ENCODE measurements around the gene ADORA3. TPM values are rescaled to one million over a fixed set of nuclear protein-coding genes. Genes with fewer than 3 reads are reported as not detected.

The ADORA3 gene
- total and polyA plus RNA-seq, 12 donors, result 0.17 to 4.7 (median 1.9) TPM; not detected in 2

DNA sequence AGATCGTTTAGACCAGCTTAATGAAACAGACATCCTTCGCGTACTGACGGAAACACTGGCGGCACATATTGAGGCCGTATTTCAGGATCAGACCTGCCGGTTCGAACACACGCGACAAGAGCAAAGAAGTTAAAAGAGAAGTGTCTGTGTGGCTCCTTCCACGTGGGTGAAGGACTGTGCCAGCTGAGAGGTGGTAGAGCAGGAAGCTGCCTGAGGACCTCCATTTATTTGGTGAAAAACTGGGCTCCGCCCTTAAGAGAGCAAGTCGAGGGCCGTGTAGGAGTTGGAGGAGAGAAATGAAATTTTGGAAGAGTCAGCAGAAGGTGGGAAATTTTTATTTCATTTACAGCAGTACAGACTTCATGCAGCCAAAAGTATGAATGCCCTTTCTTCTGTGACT is 38.8 kb upstream of the ADORA3 start:
- ATAC-seq (no peak), DNase-seq (no peak)
- Histone ChIP-seq H3K36me3 (no peaks in the 10 kb centered on the region), H3K4me1 (no peaks in the 10 kb centered on the region), H3K27me3 (no peaks in the 10 kb centered on the region), H3K9me3 (no peaks in the 10 kb centered on the region), H3K27ac (no peak overlapping the region), H3K4me3 (no peak overlapping the region)
- 83 to 85% methylated on average over 14 of the region's 14 CpGs for WGBS, 2 donors
- intact Hi-C loops (cut with DNase I), result no loop called here
- TF ChIP-seq, protein P1, sequence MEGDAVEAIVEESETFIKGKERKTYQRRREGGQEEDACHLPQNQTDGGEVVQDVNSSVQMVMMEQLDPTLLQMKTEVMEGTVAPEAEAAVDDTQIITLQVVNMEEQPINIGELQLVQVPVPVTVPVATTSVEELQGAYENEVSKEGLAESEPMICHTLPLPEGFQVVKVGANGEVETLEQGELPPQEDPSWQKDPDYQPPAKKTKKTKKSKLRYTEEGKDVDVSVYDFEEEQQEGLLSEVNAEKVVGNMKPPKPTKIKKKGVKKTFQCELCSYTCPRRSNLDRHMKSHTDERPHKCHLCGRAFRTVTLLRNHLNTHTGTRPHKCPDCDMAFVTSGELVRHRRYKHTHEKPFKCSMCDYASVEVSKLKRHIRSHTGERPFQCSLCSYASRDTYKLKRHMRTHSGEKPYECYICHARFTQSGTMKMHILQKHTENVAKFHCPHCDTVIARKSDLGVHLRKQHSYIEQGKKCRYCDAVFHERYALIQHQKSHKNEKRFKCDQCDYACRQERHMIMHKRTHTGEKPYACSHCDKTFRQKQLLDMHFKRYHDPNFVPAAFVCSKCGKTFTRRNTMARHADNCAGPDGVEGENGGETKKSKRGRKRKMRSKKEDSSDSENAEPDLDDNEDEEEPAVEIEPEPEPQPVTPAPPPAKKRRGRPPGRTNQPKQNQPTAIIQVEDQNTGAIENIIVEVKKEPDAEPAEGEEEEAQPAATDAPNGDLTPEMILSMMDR (IDR thresholded peaks at IDR 0.05), result no peak

DNA sequence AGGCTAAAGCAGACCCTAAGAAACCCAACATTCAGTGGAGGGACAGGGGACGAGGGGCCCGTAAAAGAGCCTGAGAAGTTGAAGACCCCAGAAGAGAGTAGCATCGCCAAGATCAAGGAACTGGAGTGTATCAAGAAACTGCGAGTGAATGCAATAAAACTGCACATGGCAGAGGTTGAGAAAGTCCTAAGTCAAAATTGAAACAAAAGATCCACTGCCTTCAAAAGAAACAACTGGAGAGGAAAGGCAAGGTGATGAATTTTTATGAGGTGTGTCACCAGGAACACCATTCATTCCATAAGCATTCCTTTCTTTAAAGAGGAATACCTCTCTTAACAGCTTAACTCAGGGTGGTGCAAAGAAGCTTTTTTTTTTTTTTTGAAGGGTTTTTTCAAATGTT is 38.3 kb upstream of the ADORA3 start:
- TF ChIP-seq, protein P1 (IDR thresholded peaks at IDR 0.05), result no peak
- H3K9me3 ChIP-seq, result no peaks in the 10 kb centered on the region
- ATAC-seq (no peak), DNase-seq (no peak)
- intact Hi-C loops (cut with DNase I), result no loop called here
- no peaks in the 10 kb centered on the region for H3K4me1 ChIP-seq
- H3K36me3 ChIP-seq, result no peaks in the 10 kb centered on the region
- no peak overlapping the region for H3K4me3 ChIP-seq
- no peak overlapping the region for H3K27ac ChIP-seq
- 94 to 96% methylated on average over 4 of the region's 4 CpGs for WGBS, 2 donors
- H3K27me3 ChIP-seq, result no peaks in the 10 kb centered on the region

DNA sequence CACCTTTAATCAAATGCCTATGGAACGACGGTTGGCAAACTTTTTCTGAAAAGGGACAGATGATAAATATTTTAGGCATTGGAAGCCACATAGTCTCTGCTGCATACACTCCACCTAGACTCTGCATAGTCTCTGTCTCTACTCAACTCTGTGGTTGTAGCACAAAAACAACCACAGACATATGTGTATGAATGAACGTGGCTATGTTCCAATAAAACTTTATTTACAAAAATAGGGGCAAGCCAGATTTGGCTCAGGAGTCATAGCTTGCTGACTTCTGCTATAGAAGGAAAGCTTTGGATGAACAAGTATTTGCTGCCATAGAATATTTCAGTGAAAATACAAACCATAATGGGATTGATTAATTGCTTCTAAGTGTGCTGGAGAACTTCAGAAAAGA is 37.5 kb upstream of the ADORA3 start:
- intact Hi-C loops (cut with DNase I), result no loop called here
- H3K36me3 ChIP-seq, result no peaks in the 10 kb centered on the region
- ATAC-seq (no peak), DNase-seq (no peak)
- H3K9me3 ChIP-seq, result no peaks in the 10 kb centered on the region
- H3K27ac ChIP-seq, result no peak overlapping the region
- TF ChIP-seq, protein P1 (IDR thresholded peaks at IDR 0.05), result no peak
- peaks cover 0 to 2% (median 0%) of the 10 kb centered on the region in 9 donors for H3K4me1 ChIP-seq
- WGBS, 2 donors, result 86 to 90% methylated on average over 3 of the region's 3 CpGs
- H3K4me3 ChIP-seq, result no peak overlapping the region
- H3K27me3 ChIP-seq, result no peaks in the 10 kb centered on the region

- intact Hi-C loops (cut with DNase I), result no loop called here
- no peaks in the 10 kb centered on the region for H3K27me3 ChIP-seq
- ATAC-seq (no peak), DNase-seq (no peak)
- no peak overlapping the region for H3K4me3 ChIP-seq
- no peaks in the 10 kb centered on the region for H3K36me3 ChIP-seq
- no peak overlapping the region for H3K27ac ChIP-seq
- WGBS, 2 donors, result 80 to 83% methylated on average over 6 of the region's 6 CpGs
- no peaks in the 10 kb centered on the region for H3K9me3 ChIP-seq
- TF ChIP-seq, protein P1 (IDR thresholded peaks at IDR 0.05), result no peak
- H3K4me1 ChIP-seq, result peaks cover 0 to 17% (median 5%) of the 10 kb centered on the region in 9 donors
These were observed 35.1 kb upstream of the ADORA3 start for GRCh38 chr1:111538343-111539025.

All from heart right ventricle (tissue), 16 donors.